HCEC 1CT (cell line): ENCODE measurements around the gene ACOT13.
A peak's percentile ranks its signal among the peaks of the same experiment; 100 is the strongest.
"Not testable (repeated sequence)": the region's sequence is repeated elsewhere in the genome, so short reads cannot be mapped to it uniquely, and the experiment has no call there.

ENCODE experiments used
- DNase-seq: peaks from one replicate; pipeline ENCODE4 v3.0.0-alpha.2; 2017

The ACOT13 gene

DNA sequence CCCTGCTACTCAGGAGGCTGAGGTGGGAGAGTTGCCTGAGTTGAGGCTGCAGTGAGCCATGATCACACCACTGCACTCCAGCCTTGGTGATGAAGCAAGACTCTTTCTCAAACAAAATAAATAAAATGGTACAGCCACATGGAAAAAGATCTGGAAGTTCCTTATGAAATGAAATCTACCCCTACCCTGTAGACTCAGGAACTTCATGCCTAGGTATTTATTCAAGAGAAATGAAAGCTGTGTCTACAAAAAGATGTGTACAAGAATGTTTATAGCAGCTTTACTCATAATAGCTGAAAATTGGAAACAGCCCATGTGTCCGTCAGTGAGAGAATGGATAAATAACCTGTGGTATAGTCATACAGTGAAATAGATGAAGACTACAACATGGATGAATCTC, 67.3 kb downstream of the ACOT13 start:
- DNase-seq: no peak

- not testable (repeated sequence) for DNase-seq
Observed at GRCh38 chr6:24734710-24735109, 67.8 kb downstream of the ACOT13 start.

GRCh38 chr6:24738741-24739140, 71.9 kb downstream of the ACOT13 start:
- DNase-seq: no peak

DNA sequence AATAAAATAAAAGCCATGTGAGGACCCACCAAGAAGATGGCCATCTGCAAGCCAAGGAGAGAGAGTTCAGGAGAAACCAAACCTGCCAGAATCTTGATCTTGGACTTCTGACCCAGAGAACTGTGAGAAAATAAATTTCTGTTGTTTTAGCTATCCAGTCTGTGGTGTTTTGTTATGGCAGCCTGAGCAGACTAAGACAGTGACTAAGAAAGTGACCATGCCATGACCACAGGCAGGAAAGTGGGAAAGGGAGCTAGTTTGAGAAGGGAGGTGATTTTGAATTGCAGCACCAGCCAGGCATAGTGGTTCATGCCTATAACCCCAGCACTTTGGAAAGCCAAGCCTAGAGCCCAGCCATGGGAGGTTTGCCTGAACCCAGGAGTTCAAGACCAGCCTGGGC, 74.0 kb downstream of the ACOT13 start:
- DNase-seq: no peak

- DNase-seq: no peak
Observed at GRCh38 chr6:24742216-24742738, 75.4 kb downstream of the ACOT13 start.

DNA sequence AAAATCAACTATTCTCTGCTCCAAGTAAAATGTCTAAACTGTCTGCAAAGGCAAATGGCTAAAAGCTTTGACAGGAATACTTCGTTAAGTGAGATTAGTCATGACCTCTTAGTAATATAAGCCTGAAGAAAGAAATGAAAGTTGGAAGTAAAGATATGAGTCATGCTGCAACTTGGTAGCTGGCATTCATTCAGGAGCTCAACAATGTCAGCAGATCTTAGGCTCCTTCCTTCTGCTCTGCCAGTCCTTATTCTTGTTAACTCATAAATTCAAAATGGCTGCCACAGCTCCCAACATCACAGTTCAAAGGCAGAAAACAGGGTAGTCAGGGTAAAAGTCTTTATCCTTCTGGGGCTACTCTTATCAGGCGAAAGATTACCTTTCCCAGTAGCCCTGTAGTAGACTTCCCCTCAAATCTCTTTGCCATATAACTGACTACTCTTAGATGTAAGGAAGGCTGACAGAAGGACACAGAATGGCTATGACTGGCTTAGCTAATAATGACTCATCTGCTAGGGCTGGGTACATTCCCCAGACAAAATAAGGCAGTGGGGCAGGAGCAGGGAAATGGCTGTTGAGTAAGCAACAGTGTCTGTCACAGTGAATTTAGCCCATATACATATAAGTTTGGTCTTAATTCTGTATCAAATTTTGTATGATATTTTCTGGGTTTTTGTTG, 76.5 kb downstream of the ACOT13 start:
- DNase-seq: peak; percentile 98

DNA sequence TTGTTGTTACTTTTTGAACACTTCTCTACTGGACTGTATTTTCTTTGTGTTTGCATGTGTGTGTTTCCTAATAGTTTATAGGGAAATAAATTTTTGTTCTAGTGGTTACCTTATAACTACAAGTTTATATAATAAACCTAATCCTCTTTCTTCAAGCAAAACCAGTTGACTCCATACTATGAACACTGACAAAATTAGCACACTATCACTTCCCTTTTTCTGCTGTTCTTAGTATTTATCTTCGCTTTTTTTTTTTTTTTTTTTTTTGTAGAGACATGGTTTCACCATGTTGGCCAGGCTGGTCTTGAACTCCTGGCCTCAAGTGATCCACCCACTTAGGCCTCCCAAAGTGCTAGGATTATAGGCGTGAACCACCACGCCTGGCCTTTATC, 77.1 kb downstream of the ACOT13 start:
- no peak for DNase-seq

DNA sequence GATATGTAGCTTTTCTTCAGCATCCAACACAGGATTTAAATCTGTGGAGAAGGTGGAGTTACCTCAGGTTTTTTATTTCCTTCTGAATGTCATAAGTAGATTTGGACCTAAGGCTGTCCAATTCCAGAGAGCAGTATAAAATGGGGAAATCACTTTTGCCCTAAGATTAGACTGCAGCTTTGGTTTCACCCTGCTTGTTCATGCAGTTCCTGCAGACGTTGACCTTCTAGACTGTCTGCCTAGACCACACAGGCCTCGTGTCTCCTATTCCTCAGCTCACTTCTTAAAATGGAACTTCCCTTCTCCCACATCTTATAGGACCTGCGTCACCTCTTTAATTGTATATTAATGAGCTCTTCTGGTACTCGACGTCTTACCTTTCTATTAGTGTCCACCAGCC, 78.0 kb downstream of the ACOT13 start:
- no peak for DNase-seq

- DNase-seq: no peak
Observed at GRCh38 chr6:24749297-24749696, 82.4 kb downstream of the ACOT13 start.

DNA sequence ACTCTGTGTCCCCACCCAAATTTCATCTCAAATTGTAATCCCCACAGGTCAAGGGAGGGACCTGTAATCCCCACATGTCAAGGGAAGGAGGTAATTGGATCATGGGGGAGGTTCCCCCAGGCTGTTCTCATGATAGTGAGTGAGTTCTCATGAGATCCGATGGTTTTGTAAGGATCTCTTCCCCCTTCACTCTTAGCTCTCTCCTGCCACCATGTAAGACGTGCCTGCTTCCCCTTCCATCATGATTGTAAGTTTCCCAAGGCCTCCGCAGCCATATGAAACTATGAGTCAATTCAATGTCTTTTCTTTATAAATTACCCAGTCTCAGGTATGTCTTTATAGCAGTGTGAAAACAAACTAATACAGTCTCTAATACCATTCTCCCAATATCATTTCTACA, 84.0 kb downstream of the ACOT13 start:
- not testable (repeated sequence) for DNase-seq

- no peak for DNase-seq
Observed at GRCh38 chr6:24752503-24752902, 85.6 kb downstream of the ACOT13 start.

GRCh38 chr6:24752917-24753492, 86.1 kb downstream of the ACOT13 start:
- DNase-seq: no peak

- DNase-seq: no peak
Observed at GRCh38 chr6:24753545-24753944, 86.7 kb downstream of the ACOT13 start.

DNA sequence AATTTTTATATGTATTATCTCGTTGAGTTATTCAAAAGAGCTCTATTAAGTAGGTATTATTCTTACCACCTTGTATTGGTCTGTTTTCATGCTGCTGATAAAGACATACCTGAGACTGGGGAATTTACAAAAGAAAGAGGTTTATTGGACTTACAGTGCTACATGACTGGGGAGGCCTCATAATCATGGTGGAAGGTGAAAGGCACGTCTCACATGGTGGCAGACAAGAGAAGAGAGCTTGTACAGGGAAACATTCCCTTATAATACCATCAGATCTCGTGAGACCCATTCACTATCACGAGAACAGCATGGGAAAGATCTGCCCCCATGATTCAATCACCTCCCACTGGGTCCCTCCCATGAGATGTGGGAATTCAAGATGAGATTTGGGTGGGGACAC, 87.5 kb downstream of the ACOT13 start:
- DNase-seq: not testable (repeated sequence)
